ENCODE results near the gene MAPK8IP3.

Gene MAPK8IP3

DNA sequence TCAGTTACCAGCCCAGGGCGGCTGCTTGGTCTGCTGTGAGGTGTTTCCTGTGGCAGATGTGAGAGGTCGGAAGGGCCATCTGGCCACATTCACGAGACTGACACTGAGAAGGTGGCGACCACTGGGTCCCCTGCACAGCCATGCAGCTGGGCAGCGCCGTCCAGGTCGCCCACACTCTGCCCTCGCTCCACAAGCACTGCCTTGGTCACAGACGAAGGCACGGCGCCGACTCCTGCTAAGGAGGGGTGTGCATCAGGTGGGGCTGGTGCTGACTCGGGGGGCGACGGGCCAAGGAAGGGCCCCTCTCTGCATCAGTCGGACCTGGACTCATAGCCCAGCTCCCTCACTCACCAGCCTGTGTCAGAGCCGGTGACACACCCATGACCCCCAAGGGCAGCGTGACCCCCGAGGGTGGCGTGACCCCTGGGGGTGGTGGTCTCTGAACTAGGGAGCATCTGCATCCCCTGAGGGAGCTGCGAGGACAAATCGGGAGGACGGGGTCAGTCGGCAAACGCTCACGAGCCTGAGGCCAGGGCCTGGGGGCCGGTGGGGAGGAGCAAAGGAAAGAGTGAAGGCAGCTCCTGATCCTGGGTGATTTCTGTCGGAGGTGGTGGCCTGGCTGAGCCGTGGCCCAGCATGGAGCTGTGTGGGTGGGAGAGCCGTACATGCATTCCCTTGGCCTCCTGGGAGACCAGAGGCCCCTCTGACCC is 34.9 kb downstream of the MAPK8IP3 start:
- no peak for DNase-seq

DNA sequence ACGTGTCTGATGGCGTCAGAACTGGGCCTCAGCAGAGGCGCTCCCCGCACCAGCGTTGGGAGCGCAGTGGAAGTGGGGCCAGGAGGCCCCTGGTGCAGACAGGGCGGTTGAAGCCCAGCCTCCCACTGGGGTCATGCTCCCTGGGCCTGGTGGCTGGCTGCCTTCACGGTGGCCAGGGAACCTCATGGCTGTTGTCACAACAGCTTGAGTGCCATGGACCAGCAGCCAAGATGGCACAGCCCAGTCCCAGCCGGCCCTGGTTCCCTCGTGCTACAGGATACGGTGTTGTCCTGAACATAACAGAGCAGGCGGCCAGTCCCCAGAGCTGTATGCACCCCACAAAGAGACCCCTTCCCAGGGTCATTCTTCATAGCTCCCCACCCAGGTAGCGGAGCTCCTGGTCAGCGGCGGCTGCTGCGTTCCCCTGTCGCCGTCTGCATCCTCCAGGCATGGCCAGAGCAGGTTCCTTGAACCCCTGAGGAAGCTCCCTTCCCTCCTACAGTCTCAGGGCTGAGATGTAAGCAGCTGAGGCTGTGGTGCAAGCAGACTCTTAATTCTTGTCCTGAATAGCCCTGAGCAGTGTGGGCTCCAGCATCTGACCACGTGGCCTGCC is 35.7 kb downstream of the MAPK8IP3 start:
- DNase-seq = no peak

DNA sequence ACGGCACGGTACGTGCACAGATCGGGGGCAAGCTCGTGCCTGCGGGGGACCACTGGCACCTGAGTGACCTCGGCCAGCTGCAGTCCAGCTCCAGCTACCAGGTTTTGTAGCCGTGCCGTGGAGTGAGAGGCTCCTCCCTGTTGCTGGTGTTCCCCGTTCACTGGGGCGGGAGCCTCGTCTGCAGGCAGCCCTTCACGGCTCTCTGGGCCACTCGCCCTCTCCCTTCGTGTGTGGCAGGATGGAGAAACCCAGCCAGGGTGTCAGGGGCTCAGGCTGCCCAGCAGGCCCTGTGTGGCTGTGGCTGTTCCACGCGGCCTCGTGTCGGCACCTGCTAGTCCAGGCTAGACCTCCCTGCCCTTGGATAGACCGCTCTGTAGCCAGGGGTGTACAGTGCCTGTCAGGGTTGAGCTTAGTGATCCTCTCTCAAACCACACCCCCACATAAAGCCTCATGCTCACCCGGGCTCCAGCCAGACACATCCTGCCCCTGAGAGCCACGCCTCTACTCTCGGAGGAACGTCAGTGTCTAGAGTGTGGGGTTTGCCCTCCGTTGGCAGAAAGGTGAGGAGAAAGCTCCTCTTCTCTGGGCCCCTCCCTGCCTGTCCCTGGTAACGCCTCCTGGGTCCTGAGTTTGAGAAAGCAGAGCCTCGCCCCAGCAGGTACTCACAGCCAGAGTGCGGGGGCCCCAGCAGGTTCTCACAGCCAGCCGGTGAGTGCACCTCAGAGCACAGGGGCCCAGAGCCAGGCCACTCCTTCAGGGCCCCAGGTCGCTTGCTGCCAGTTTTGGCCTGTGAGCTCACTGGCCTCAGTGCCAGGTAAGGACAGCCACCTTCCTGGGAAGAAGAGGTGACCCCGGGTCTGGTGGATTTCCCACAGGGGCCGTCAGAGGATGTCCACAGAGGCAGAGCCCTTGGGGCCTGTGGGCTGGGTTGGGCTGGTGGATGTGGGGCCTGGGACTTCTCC is 37.7 kb downstream of the MAPK8IP3 start:
- no peak for DNase-seq

DNA sequence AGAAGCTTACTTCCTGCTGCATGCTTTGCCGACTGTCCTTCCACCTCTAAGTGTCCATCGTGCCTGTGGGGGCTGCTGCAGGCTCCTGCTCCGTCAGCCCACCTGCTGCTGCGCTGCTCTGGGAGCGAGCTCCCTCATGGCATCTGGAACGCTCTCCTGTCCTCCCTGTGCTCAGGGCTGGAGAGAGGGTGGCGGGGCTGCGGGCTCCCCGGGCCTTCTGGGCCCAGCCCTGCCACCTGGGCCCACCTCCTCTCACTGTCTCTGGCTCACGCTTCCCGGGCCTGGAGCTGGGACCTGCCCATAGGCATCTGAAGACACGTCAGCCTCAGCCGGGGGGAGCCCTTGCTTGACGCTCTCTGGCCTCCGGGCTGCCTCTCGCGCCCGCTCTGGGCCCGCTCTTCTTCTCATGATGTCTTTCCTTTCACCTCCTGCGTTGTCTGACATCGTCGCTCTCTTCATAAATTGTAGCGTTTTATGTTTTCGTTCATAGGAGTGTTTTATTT is 38.4 kb downstream of the MAPK8IP3 start:
- no peak for DNase-seq

DNA sequence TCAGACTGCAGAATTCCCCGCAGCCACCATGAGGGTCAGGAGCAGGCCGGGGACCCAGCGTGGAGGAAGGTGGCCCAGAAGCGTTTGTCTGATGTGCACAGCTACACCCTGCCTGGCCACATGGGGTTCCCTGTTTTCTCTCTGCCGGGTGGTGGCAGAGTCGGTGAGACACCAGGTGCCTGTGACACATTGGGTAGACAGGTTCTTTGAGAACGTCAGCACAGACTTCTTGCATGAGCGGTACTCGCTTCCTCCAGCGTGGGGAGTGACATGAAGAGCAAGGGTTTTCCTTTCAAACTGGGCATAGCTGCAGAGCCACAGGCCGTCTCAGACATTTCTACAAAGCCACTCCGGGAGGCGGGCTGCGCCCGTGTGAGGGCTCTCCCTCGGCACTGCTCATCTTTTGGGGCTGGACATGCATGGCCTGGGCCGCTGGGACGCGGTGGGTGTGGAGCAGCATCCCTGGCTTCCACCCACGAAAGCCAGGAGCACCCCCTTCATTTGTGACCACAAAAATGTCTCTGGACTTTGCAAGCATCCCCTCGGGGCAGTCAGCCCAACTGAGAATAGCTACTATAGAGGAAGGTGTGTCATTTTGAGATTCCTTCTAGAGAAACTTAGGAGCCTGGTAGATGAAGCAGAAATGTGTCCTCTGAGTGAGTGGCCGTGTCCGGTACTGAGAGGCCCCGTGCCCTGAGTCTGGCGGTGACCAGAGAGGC is 39.3 kb downstream of the MAPK8IP3 start:
- no peak for DNase-seq

DNA sequence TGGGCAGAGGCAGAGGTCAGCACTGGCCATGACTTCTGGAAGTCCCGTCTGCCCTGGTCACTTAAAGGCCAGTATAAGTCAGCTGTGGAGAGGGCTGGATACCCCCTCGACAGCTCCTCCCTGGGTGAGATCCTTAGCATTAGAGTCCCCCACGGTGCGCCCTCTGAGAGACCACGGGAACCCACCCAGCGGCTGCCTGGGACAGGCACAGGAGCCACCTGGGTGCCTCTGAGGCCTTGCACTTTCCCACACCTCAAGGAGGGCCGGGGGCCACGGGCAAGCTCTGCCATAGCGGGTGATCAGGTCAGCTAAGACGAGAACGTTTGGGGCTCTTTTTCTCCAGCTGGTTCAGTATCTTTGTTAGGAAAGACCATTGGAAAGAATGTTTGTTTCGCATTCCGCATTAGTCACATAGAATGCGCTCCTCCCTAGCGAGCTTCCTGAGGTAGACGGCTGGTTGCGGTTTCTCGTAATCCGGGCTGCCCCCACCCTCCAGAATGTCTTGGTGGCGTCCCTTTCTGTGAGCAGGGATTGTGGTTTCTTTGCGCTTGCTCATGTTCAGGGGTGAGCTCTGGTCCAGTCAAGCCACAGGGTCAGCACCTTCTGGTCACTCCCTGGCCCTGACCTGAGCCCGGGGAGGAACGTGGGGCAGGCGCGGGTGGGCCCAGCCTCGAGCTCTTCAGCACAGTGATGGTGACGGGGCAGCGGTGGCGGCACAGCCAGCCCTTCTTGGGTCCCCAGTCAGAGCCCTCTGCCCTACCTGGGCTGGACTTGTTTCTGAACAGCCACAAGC is 40.1 kb downstream of the MAPK8IP3 start:
- no peak for DNase-seq

DNA sequence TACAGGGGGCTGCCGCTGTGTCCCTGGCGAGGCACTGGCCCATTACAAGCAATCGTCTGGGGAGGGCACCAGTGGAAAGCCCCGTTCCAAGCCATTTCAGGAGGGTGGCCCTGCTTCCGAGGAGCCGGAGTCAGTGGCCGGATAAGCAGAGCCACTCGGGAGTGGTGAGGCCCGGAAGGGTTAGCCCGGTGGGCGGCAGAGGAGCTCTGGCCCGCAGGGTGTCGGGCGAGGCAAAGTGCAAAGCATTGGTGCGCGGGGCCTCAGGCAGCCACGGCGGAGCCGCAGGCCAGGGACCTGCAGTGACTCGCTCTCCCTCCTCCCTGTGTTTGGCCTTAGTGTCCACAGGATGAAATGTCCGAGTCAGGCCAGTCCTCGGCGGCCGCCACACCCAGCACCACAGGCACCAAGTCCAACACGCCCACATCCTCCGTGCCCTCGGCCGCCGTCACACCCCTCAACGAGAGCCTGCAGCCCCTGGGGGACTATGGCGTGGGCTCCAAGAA is 40.7 kb downstream of the MAPK8IP3 start:
- no peak for DNase-seq

DNA sequence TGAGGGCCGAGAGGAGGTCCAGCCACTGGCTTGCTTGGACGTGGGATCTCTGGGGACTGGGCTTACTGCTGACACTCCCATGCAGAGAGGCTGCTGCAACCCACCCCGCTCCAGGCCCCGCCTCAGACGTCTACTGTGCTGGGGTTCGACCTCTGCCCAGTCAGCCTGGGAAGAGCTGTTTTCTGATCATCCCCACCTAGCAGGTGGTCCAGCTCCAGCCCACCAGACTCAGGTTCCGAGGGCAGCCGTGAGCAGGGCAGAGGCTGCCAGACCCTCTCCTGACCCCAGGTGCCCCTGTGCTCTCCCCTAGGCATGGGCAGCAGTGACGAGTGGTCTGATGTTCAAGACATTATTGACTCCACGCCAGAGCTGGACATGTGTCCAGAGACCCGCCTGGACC is 41.9 kb downstream of the MAPK8IP3 start:
- no peak for DNase-seq

DNA sequence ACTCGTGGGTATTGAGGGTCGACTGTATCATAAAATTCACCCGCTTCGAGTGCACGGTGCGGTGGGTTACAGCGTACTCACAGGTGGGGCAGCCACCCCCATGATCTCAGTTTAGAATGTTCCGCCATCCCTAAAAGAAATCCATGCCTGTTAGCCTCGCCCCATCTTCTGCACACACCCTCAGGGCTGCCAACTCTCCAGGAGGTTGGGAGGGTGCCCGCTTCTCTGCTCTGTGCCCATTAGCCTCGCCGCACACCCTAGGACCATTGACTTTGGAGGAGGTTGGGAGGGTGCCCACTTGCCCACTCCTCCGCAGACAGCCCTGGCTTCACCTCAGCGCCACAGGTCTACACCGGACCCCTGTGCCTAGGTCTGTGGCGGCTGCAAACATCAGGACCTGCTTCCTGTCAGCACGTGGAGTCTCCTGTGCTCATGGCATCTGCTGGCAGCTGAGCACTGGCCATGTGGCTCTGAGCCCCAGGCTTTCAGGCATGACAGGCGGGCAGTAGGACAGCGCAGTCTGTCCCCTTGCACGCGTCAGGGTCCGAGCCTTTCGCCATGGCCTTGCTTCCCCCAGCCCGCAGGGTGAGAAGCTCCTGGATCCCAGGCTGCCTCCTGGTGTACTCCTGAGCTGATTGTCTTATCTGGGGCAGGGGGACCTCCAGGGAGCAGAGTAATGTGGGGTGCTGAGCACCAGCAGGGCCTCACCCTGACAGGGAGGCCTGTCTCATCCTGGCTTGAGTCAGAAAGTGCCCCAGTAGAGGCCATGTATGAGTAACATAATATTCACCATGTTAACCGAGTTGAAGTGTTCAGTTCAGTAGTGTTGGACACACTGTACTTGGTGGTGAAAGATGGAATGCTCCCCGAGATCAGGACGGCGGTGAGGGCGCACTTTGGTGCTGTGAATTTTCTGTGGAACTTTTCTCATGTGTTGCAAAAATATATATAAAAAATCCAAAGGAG is 43.4 kb downstream of the MAPK8IP3 start:
- DNase-seq = no peak

DNA sequence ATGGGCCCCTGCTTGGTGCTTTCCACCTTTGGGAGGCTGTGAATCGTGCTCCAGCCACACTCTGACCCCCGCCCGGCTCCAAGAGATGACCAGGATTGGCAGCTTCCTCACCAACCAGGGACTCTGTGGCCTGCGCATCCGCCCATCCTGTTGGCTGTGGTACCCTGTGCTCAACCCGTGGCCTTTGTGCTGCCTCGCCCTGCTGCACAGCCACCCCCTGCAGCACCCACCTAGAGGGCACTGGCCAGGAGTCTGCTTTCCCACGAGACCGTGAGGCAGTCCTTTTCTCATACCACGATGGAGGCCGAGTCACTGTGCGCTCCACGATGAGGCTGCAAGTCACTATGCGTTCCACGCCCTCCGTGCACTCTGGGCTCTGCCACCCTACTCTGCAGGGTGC is 46.0 kb downstream of the MAPK8IP3 start:
- DNase-seq = no peak

DNA sequence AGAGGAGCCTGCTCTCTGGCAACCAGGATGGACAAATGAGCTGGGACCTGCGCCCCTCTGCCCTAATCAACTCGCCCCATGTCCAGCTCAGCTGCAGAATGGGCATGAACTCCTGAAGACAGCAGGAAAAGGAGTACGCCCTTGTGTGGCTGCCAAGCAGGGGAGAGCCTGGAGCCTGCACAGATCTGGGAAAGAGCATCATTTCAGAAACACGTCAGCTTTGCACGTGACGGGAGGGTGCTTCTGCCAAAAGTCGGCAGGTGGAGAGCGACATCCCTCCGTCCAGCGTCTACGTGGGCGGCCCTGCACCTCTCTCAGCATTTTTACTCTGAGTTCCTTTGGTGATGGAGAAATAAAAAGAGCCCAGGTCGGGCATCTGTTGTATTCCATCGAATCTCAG is 46.9 kb downstream of the MAPK8IP3 start:
- DNase-seq = no peak

DNA sequence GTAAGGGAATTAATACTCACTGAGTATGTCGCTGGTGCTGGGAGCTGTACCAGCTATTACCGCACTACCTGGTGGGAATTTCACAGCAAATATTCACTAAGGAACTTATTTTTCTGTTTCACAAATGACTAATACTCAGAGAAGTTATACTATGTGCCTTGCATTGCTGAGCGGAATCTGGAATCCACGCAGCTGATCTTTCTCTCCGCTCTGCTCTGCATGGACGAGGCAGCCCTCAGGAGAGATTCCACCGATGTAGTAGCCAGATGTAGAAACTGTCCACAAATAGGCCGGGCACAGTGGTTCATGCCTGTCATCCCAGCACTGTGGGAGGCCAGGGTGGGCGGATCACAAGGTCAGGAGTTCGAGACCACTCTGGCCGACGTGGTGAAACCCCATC is 48.2 kb downstream of the MAPK8IP3 start:
- no peak for DNase-seq

DNA sequence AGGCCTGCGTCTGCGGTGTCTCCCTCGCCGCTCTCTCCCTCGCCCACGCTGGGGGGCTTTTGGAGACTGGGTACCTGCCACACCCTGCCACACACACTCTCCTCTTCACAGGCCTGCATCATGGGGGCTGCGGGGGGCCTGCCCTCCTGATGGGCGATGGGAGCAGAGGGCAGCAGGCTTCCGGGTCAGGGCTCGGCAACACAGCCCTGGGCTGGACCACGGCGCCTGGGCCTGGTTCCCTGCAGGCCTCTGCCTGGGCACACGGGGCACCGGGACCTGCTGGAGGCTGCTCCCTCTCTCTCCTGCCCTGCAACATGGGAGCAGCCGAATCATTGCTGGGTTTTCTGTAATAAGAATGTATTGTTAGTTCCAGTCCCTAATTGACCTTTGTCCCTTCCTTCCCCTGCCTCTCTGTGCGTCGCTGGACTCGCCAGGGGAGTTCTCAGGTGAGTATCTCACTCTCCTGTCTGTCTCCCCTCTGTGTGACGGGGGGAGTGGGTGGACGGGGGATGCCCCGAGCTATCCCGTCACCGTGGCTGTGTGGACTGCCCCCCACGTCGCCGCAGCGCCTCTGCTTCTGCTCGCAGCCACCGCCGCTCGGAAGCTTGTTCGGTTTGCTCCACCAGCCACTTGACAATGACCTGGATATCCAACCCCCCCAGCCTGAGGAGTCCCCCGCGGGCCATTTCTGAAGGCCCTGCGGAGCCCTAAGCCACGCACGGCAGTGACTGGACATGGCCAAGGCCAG is 51.9 kb downstream of the MAPK8IP3 start:
- DNase-seq = no peak

DNA sequence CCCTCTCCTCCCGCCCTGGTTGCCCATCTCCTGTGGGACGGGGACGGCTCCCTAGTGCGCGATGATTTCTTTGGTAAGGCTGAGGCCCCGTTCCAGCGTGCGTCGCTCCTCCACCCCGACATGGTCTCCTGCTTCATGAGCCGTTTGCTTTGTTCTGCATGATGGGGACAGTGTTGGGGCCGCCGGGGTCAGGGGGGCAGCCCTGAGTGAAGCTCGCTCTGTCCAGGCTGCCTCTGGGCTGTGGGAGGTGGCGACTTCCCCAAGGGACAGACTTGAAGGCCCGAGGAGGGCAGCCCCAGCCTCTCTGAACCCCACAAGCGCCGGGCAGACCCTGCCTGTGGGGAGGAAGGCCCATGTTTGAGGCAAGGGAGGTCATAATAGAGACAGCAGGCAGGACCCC is 52.9 kb downstream of the MAPK8IP3 start:
- no peak for DNase-seq

DNA sequence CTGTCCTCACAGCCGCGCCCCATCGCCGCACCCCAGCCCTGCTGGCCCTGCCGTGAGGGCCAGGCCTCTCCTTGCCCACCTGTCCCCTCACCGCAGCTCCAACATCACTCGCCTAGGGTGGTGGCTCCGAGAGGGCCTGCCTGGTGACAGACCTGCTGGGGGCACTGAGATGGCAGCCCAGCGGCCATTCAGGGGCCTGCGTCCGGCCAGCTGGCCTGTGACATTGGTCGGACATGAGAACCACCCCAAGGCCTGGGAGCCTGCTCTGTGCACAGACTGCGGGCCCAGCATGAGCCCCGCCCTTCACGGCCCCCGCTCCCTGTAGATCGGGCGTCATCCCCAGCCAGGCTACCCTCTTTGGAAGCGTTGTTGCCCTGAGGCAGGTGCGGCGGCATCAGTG is 53.5 kb downstream of the MAPK8IP3 start:
- no peak for DNase-seq

DNA sequence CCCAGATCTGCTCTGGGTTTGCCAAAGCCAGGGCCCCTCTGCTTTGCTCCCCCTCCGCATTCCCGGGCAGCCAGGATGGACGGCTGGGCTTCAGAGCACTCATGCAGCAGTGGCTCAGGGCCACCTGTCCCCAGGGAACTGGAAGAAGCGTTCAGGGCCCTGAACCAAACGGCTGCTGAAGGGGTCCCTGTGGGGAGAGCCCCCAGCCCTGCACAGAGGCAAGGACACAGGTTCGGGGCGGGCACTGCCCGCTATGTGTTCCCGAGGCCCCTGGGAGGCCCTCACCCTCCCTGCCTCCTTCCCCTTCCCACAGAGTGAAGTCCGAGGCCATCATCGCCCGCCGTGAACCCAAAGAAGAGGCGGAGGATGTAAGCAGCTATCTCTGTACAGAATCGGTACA is 54.9 kb downstream of the MAPK8IP3 start:
- DNase-seq = no peak

DNA sequence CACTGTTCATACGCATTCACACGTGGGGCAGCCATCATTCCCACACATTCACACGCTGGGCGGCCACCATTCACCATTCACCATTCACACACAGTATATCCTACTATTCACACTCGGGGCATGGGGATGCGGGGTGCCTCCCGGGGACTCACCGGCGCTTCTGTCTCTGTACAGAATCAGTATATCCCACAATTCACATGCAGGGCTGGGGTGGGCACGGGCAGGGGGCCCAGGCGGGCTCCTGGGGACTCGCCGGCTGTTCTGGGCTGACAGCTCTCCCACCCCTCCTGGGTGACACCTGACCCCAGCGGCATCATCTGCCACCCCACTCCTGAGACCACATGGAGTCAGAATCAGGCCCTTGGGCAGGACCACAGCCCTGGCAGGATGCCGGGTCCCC is 55.8 kb downstream of the MAPK8IP3 start:
- no peak for DNase-seq

DNA sequence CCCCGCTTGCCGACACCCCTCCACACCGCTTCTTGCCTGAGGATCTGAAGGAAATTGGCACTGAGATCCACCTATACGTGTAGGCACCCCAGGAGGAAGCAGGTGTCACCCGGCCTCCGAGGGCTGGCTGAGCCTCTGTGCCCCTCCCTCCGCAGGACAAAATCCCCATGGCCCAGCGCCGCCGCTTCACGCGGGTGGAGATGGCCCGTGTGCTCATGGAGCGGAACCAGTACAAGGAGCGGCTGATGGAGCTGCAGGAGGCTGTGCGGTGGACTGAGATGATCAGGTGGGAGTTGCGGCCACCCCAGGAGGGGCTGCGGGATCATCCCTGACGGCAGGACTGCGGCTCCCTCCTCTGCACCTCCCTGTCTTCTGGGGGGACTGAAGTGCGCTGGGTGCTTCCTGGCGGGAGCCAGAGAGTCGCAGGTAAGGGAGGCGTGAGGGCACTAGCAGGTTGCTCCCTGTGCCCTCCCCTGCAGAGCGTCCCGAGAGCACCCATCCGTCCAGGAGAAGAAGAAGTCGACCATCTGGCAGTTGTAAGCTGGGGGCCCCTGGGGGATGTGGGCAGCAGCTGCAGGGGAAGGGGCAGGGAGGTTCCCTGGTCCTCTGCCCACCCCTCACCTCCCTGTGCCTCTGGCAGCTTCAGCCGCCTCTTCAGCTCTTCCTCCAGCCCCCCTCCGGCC is 56.3 kb downstream of the MAPK8IP3 start:
- DNase-seq = no peak

DNA sequence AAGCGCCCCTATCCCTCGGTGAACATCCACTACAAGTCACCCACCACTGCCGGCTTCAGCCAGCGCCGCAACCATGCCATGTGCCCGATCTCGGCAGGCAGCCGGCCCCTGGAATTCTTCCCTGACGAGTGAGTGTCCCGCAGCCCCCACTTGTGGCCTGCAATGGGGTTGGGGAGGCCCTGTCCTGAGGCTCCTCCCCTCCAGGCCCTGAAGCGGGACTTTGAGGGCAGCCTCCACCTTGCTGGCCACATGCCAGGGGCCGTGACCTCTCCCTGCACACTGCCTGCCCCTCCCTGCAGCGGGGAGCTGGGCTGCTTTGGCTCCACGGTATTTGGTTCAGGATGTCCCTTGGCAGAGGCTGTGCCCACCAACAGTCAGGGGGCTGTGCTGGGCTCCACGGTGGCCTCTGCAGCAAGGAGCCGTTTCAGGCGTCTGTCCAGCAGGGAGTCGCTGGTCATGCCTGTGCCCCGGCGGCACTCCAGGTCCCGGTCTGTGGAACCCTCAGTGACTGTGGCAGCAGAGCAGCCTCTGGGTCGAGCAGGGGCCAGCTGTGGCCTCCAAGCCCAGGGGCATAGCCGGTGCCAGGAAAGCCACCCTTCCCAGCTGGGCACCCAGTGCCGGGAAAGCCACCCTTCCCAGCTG is 57.0 kb downstream of the MAPK8IP3 start:
- DNase-seq = no peak
